ENCODE data around the gene GNG3.
A peak's percentile ranks its signal among the peaks of the same experiment; 100 is the strongest.
"Not testable (repeated sequence)": the region's sequence is repeated elsewhere in the genome, so short reads cannot be mapped to it uniquely, and the experiment has no call there.

Gene GNG3

DNA sequence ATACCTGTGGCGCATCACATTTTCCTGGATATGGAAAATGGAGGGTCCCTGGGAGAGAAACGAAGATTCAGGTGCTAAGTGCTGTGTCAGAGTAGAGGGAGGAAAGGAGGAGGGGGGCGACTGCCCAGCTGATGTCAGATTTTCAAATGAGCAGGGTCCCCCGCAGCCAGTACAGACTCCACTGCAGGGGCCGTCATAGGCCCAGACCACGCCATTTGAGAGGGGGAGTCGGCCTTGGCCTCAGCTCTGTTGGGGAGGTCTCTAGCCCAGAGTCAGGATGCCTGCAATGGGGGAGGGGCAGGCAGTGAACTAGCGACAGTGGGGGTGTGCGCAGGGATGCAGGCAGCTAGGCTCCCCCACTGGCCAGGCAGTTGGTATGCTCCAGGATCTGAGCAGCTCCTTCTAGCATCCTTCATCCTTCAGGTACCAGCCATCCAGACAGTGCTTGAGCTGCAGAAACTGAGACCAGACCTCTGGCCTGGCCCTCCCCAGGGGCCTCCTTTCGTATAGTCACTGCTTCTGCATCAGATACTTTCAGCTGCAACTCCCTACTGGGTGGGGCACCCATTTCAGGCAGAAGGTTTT lies at the start of gene GNG3, which contains the start of gene BSCL2:
Gene GNG3 (plus strand): TSS at position 400 of the 585 bp plus-strand sequence. CDS start 620 bp downstream, outside the sequence.
Gene BSCL2 (minus strand): TSS at position 148 of the 585 bp plus-strand sequence. CDS start 229 bp downstream, outside the sequence.
- no peak for DNase-seq

DNA sequence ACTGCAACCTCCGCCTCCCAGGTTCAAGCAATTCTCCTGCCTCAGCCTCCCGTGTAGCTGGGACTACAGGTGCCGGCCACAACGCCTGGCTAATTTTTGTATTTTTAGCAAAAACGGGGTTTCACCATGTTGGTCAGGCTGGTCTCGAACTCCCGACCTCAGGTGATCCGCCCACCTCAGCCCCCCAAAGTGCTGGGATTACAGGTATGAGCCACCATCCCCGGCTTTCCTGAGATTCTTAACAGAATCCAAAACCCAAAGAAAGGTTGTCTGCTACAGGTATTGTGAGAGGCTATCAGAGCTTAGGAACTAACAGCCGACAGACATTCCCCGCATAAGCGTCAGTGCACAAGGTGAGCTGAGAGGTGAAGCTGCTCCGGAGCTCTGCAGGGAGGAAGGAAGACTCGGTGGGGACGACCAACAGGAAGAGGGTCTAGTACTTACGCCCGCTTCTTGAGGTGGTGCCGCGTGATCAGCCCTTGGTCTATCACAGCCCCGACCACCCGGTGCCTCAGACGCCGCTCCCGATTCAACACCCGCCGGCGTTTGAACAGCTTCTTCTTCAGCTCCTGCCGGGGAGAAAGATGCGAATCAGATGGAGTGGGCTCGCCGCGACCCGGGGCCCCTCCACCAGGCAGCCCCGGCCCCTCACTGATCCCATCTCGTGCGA lies 42.9 kb upstream of the GNG3 start:
- DNase-seq, result peak in 3 of 4 experiments; percentile 25 to 63 (median 45)

DNA sequence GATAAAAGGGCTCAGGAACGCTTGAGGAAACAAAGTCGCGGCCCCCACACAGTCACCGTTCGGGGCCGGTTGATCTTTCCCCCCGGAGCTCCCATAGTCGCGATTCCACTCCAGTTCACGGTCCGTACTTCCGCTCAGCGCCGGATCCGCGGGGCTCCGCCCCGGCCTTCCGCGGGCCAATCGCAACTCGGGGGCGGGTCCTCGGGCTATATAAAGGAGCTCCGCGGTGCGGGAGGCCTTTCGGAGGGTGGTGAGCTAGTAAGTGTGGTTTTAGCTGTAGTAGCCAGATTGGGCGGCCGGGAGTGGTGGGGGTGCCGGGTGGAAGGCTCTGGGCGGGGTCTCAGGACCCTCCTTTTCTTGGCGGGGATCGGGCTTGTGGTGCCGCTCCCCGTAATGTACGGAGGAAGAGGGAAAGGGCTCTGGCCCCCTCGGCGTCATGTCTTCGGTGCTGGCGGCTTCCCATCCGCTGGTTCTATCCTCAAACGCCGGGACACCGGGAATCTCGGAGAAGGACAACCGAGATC lies 42.3 kb upstream of the GNG3 start, which contains the start of the genes C11orf98 and CSKMT:
Gene C11orf98 (minus strand): TSS at position 136 of the 524 bp plus-strand sequence. CDS start 41 bp downstream, at position 95.
Gene CSKMT (plus strand): TSS at position 238 of the 524 bp plus-strand sequence. CDS start 568 bp downstream, outside the sequence.
- peak; percentile 90 to 93 (median 92) for DNase-seq

DNA sequence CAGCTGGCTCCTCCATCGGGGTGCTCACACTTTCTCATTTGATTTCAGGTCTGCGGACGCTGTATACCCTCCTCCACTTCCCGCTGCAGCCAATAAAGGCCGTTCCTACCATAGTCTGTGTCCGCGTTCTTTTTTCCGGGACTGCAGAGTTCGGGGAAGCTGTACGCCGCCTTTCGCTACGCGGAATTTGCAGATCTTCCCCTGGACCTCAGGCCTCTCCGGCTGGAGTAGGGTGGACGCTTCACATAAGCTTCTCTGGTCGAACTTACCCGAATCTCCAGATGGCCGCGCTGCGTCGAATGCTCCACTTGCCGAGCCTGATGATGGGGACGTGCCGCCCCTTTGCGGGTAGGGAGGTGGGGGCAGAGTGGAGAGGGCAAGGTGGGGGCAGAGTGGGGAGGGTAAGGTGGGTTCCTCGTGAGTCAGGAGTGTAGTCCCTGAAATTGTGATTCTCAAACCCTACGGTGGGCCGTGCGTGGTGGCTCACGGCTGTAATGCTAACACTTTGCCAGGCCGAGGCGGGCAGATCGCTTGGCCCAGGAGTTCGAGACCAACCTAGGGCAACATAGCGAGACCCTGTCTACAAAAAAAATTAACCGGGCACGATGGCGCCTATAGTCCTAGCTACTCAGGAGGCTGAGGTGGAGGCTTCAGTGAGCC lies 41.7 kb upstream of the GNG3 start:
- peak in 3 of 4 experiments; percentile 25 to 51 (median 47) for DNase-seq

DNA sequence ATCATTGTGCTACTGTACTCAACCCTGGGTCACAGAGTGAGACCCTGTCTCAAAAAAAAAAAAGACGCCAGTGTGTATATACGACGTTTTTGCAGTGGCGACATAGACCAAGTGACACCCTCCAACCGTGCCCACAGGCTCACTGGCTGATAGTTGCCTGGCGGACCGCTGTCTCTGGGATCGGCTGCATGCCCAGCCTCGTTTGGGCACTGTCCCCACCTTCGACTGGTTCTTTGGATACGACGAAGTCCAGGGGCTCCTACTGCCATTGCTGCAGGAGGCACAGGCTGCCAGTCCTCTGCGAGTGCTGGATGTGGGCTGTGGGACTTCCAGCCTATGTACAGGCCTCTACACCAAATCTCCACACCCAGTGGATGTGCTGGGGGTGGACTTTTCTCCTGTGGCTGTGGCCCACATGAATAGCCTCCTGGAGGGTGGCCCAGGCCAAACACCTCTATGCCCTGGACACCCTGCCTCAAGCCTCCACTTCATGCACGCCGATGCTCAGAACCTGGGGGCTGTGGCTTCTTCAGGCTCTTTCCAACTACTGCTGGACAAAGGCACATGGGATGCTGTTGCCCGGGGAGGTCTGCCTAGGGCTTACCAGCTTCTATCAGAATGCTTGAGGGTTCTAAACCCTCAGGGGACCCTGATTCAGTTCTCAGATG lies 41.1 kb upstream of the GNG3 start:
- DNase-seq, result no peak

DNA sequence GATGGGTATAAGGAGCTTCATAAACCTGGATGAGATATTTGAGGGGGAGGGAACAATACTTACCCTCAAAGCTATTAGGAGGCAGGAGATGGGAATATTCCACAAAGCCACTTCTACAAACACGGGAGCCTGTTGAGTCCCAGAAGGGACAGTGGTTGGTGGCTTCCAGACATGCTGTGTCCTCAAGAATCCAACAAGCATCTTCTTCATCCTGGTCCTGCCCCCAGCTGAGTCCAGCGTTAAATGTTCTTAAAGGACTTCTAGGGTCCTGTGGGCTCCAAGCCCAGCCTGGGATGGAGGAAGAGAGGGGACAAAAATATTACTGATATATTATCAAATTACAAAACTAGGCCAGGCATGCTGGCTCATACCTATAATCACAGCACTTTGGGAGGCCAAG lies 40.0 kb upstream of the GNG3 start:
- no peak for DNase-seq

DNA sequence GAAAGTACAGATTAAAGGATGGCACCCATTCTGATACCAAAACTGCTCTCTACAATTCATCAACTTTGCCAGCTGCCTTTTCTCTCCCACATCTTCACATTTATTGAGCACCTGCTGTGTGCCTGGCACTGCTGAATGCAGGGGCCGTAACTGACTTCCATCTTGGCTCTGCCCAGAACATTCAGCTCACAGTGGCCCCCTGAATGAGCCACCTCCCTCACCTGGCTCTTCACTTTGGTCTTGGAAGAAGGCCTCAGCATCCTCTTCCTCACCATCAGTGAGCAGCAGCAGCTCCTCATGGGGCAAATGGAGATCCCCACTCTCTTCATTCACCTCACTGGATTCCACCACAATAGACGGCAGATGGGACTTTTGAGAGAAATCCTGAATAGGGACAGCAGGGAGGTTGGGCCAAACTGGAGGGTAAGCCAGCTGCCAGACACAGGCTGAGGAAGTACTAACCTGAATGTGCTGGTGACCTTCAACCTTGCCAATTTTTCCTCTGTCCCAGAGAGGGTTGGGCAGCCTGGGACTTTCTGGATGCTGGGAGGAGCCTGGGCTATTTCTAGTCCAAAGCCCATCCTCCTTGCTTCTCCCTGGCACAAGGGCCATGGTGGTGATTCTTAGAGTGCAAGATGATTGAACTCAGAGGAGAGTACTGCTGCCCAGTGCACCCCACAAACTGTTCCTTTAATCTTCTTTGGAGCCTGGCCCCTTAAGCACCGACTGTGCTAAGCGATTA lies 37.9 kb upstream of the GNG3 start:
- DNase-seq, result no peak

DNA sequence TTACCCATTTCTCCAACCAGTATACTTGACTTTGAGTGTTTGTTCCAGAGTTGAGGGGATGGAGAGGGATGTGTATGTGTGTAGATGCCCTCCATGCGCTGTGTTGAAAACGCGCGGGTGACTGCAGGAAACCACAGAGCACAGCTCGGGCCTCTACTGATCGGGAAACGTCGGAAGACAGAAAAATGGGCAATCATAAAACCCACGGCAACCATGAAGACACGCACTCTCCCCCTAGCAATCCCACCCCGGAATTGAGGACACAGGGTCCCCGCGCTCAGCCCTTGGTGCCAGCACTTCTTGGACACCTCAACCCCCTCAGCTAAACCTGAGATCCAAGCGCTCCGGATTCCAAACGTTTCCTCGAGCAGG lies 36.3 kb upstream of the GNG3 start:
- DNase-seq, result peak in 1 of 4 experiments; percentile 42

DNA sequence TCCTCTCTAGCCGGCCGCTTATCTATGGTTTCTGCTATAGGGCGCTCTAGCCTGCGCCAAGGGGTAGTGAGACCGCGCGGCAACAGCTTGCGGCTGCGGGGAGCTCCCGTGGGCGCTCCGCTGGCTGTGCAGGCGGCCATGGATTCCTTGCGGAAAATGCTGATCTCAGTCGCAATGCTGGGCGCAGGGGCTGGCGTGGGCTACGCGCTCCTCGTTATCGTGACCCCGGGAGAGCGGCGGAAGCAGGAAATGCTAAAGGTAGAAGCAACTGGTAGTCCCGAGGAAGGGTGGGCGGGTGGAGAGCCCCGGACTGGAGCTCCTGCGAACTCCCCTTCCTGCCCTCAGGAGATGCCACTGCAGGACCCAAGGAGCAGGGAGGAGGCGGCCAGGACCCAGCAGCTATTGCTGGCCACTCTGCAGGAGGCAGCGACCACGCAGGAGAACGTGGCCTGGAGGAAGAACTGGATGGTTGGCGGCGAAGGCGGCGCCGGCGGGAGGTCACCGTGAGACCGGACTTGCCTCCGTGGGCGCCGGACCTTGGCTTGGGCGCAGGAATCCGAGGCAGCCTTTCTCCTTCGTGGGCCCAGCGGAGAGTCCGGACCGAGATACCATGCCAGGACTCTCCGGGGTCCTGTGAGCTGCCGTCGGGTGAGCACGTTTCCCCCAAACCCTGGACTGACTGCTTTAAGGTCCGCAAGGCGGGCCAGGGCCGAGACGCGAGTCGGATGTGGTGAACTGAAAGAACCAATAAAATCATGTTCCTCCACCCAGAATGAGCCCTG lies 35.7 kb upstream of the GNG3 start, which contains the start of the genes LBHD1 and UQCC3:
Gene LBHD1 (minus strand): TSS at position 660 of the 782 bp plus-strand sequence. CDS start 2,236 bp downstream, outside the sequence.
Gene UQCC3 (plus strand): TSS at position 66 of the 782 bp plus-strand sequence. CDS start 73 bp downstream, at position 139.
- DNase-seq, result peak; percentile 39 to 60 (median 49)

DNA sequence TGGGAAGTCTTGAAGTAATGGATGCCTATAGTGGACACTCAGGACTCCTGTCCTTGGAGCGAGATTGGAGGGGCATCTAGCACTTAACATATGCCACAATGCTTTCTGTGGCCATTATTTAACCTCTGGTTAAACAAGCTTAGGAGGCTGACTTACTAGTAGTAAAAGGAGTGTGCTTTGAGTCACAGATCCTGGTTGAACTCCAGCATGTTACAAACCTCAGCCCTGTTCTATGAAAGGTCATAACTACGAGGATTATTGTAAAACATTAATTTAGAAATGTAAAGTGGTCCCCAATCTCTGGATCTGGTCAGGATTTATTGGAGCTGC lies 34.3 kb upstream of the GNG3 start:
- DNase-seq, result no peak

DNA sequence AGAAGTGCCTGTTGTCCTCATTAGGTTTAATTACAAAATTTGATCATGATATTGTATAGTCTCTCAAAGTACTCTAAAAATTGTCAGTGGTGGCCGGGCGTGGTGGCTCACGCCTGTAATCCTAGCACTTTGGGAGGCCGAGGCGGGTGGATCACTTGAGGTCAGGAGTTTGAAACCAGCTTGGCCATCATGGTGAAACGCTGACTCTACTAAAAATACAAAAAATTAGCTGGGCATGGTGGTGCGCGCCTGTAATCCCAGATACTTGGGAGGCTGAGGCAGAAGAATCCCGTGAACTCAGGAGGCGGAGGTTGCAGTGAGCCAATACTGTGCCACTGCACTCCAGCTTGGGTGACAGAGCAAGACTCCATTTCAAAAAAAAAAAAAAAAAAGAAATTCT lies 32.1 kb upstream of the GNG3 start:
- not testable (repeated sequence) for DNase-seq

DNA sequence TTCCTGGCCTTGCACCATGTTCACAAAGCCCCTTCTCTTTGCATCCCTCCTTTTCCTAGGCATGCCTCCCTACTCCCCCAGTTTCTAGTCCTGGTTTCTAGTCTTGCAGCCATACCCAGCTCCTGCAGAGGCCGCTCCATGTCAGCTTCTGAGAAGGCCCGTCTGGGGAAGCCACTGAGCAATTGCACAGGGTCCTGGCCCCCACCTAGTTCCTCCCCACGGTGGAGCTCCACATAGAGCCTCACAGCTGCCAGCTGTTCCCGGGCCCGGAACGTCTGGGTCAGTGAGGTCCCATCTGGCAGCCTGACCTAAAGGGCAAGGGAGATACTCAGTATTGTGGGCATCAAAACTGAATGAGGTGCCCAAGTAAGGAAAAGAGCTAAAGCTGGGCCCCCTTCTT lies 30.8 kb upstream of the GNG3 start:
- no peak for DNase-seq

DNA sequence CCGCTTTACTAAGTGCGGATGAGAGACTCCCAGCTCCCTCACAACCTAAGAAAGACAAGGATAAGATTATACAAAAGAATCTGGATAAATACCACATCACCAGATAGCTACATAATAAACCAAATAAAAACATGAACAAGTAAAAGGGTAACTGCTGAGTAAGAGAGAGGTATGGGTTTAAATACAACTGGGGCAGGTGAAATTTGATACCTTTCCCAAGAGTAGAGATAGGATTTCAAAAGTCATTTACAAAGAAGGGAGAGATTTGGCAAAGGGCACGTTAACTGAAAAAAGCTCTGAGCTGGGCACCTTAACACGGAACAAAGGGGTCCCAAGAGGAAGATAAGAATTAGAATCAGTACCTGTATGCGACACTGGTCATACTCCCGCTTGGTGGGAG lies 30.3 kb upstream of the GNG3 start:
- DNase-seq, result no peak

DNA sequence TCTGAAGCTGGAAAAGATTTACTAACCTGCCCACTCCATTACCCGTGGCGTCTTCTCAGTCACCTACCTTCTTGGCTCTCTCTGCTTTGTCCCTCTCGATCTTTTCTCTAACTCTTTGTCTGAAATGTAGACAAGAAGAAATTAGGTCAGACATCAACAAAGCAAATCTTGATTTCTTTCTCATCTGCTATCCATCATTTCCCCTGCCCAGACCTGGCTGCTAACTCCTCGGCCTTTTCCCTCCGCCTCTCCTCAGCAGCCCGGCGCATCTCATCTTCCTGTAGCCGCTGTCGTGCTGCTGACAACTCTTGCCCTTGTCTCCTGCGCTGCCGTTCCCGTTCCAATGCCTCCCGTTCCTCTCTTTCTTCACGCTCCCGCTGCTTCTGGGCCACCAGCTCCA lies 29.8 kb upstream of the GNG3 start:
- no peak for DNase-seq

DNA sequence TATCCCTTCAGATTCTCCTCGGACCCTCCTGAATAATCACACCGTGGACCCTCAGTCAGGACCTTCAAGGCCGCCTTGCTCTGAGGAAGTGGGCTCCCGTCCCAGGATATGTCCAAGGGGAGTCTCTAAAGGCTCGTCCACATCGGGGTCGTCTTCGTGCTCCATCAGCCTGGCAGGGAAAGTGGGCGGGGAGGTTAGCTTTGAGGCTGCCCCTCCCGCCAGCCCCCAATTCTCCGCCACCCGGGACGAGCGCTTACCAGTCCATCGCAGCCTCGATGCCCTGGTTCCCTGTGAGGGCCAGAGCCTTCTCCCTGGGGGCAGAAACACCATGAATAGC lies 29.1 kb upstream of the GNG3 start:
- no peak for DNase-seq

DNA sequence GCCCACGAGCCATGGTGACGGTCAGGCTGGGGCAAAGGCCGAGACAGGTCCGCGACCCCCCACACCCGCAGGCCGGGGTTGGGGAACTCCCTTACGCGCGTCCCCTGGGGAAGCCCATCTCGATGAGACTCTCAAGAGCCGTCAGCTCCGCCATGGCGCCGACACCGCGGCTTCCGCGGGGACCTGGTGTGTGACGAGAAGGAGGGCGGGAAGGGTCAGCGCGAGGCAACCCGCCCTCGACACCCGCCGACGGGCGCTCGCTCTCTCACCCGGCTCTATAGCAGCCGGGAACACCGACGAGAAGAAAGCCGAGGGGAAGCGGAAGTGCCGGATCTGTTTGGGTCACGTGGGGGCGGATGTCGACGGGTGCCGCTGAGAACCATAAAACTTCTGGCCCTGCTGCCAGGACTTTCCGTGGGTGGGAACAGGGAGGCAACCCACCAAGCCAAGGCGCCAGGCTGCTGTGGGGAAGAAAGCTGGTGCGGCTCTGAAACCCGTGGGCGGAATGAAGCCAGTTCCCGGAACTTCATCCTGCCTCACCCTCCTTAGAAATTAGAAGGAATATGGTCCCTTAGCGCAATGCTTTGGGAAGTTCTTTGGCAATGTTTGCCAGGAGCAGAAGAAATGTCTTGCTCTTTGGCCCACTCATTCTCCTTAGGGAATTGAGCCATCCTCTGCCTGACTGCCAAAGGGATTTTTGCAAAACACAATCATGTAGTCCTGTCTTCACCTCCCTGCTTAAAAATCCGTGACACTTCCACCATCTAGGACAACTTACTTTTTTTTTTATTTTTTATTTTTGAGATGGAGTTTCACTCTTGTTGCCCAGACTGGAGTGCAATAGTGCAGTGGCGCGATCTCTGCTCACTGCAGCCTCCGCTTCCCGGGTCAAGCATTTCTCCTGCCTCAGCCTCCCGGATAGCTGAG lies 28.4 kb upstream of the GNG3 start, which contains the start of gene UBXN1:
Gene UBXN1 (minus strand): TSS at position 304 of the 927 bp plus-strand sequence. CDS start 150 bp downstream, at position 154.
- DNase-seq, result peak; percentile 55 to 72 (median 61)

DNA sequence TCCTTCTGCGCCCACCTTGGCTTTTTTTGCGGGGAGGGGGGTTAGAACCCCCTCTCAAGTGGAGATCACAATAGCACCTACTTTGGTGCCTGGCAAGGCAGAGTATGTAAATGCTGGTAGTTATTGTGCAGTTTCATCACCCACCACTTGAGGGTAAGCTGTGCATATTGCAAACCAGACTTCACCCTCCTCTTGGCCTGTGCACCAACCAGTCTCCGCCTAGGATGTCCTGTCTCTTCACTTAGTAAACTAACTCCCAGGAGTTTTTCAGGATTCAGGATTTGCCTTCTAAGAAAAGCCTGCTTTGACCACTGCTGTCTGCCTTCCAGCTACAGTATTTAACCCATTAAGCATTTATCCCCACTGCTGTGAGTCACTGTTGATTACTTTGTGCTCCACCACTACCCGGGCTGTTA lies 26.6 kb upstream of the GNG3 start:
- peak in 2 of 4 experiments; percentile 7 to 12 for DNase-seq

DNA sequence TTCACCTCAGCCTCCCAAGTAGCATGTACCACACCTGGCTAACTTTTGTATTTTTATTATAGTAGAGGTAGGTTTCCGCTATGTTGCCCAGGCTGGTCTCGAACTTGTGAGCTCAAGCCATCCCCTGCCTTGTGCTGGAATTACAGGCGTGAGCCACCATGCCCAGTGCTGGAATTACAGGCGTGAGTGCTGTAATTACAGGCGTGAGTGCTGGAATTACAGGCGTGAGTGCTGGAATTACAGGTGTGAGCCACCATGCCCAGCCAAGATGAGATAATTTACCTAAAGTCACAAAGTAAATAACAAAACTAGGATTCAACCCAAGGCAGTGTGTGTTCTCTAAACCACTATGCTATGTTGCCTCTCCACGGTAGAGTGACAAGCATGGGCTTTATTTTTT lies 25.0 kb upstream of the GNG3 start:
- no peak for DNase-seq

DNA sequence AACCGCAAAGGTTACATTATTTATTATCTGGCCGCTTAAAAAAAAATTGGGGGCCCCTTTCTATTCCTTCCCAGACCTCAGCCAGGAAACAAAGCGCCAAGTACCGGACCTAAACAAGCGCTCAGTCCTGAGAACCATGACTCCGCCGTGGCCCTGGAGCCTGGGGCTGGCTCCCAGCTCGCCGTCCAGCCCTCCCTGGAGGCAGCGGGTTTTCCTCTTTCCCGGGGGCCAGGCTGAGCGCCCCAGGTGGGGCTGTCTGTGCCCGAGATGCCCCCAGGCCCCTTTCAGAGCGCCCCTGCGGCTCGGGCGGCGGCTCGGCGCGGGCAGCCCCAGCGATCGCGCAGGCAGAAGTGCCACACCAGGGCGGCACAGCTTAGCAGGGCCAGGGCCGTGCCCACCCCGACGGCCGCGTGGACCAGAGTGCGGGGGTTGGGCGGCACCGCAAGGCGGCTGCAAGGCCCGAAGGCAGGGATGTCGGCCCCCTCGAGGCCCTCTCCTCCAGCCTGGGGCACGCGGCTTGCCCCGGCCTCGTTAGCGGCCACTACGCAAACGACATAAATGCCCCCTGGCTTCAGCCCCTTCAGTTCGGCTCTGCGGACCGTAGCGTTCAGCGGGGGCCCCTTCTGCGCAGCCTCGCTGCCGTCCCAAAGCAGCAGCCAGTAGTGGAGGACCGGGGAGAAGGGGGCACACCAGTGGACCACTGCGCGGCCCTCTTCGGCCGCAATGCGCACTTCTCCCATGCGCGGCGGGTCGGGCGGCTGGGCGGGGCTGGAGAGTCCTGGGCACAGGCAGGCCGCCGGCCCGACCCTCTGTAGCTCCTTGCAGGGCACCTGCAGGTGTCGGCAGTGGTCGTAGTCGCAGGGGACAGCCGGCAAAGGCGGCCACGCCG lies 19.7 kb upstream of the GNG3 start:
- no peak for DNase-seq
